ENCODE measurements around the gene DUSP12.

DUSP12 gene

DNA sequence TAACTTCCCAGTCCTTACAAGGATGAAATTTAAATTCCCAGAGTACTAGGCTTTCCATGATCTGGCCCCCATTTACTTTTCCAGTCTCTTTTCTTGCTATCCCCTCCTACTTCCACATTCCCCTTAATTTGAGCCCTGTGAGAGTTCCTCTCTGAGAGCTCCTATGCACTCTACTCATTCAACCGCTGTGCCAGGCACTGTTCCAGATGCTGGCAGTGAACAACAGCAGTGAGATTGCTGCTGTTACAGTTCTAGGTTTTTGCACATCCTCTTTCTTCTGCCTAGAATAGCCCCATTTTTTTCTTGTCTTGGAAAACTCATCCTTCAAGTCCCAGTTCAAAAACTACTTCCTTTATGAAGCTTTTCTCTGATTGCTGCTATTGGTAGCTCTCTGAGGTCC, 35.4 kb downstream of the DUSP12 start:
- H3K36me3 ChIP-seq (replicated peaks; ENCODE audit: low read depth, low read length) = peaks cover 25% of the 10 kb centered on the region
- H3K9me3 ChIP-seq (ENCODE audit: insufficient read depth, low read length) = no peaks in the 10 kb centered on the region
- no peak overlapping the region for H3K4me3 ChIP-seq (ENCODE audit: low read length)
- H2AFZ ChIP-seq (ENCODE audit: low read depth, low read length) = no peak overlapping the region
- H3K27ac ChIP-seq (ENCODE audit: low read length) = no peak overlapping the region
- H4K20me1 ChIP-seq (ENCODE audit: insufficient read depth, low read length) = peaks cover 30% of the 10 kb centered on the region
- no peak overlapping the region for H3K9ac ChIP-seq (ENCODE audit: low read length)
- no peak overlapping the region for H3K4me2 ChIP-seq (ENCODE audit: low read length)
- no peaks in the 10 kb centered on the region for H3K79me2 ChIP-seq (ENCODE audit: low read length)
- no peaks in the 10 kb centered on the region for H3K27me3 ChIP-seq (ENCODE audit: low read depth, low read length)
- TF ChIP-seq CTCF (IDR thresholded peaks at IDR 0.05; ENCODE audit: low read depth, low read length) = no peak
- no peak for TF ChIP-seq EZH2phosphoT487 (IDR thresholded peaks at IDR 0.05; ENCODE audit: low read depth)
- peaks cover 28% of the 10 kb centered on the region for H3K4me1 ChIP-seq (ENCODE audit: low read length)

DNA sequence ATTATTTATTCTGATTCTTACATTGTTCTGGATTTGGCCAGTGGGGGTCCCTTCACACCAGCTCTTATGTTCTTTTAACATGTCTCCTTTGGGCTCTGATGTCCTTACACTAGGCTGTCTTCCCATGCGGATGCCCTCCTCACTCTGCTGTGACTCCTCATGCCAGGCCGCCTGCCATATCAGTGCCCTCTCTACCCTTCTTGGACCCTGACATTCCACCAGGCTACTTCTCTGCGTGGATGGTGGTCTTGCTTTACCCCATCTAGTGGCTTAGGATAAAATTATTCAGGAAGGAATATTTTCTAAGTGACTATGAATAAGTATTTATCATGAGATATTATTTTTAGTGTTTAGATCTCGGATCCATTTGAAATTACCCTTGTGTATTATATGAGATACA, 37.8 kb downstream of the DUSP12 start:
- H3K4me2 ChIP-seq (ENCODE audit: low read length) = no peak overlapping the region
- H3K4me1 ChIP-seq (ENCODE audit: low read length) = peaks cover 13% of the 10 kb centered on the region
- no peaks in the 10 kb centered on the region for H3K79me2 ChIP-seq (ENCODE audit: low read length)
- H3K9me3 ChIP-seq (ENCODE audit: insufficient read depth, low read length) = no peaks in the 10 kb centered on the region
- TF ChIP-seq EZH2phosphoT487 (IDR thresholded peaks at IDR 0.05; ENCODE audit: low read depth) (no peak), CTCF (IDR thresholded peaks at IDR 0.05; ENCODE audit: low read depth, low read length) (peak; percentile 18)
- no peaks in the 10 kb centered on the region for H3K27me3 ChIP-seq (ENCODE audit: low read depth, low read length)
- H3K36me3 ChIP-seq (replicated peaks; ENCODE audit: low read depth, low read length) = peaks cover 34% of the 10 kb centered on the region
- peaks cover 14% of the 10 kb centered on the region for H4K20me1 ChIP-seq (ENCODE audit: insufficient read depth, low read length)
- H3K9ac ChIP-seq (ENCODE audit: low read length) = no peak overlapping the region
- no peak overlapping the region for H3K27ac ChIP-seq (ENCODE audit: low read length)
- no peak overlapping the region for H3K4me3 ChIP-seq (ENCODE audit: low read length)
- H2AFZ ChIP-seq (ENCODE audit: low read depth, low read length) = no peak overlapping the region

DNA sequence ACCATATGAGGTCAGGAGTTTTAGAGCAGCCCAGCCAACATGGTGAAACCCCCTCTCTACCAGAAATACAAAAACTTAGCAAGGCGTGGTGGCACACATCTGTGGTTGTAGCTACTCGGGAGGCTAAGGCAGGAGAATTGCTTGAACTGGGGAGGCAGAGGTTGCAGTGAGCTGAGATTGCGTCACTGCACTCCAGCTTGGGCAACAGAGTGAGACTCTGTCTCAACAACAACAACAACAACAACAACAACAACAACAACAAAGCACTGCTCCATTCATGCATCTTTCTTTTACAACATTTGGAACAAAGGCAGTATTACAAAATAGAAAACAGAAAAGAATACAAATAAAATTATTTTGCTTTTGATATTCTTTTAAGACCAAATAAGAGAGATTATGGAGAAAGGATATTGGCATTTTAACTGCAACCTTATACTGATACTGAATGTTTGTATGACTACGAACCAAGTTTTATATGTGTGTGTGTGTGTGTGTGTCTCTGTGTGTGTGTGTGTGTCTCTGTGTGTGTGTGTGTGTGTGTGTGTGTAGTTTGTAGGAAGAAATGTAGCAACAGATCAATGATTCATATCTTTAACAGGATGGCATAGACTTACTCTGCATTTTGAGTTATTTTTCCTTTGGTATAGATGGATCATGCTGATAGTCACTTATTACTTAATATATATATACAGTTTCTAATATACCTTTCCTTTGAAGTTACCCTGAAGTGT, 41.2 kb downstream of the DUSP12 start:
- Histone ChIP-seq H4K20me1 (ENCODE audit: insufficient read depth, low read length) (no peaks in the 10 kb centered on the region; the same call in 1 of the 2 replicates), H3K79me2 (ENCODE audit: low read length) (no peaks in the 10 kb centered on the region), H3K9ac (ENCODE audit: low read length) (no peak overlapping the region), H3K4me3 (ENCODE audit: low read length) (no peak overlapping the region), H3K36me3 (replicated peaks; ENCODE audit: low read depth, low read length) (peaks cover 40% of the 10 kb centered on the region), H3K27ac (ENCODE audit: low read length) (no peak overlapping the region), H3K9me3 (ENCODE audit: insufficient read depth, low read length) (no peaks in the 10 kb centered on the region), H3K4me2 (ENCODE audit: low read length) (no peak overlapping the region), H3K27me3 (ENCODE audit: low read depth, low read length) (no peaks in the 10 kb centered on the region), H3K4me1 (ENCODE audit: low read length) (peaks cover 2% of the 10 kb centered on the region; the same call in 1 of the 2 replicates), H2AFZ (ENCODE audit: low read depth, low read length) (no peak overlapping the region)
- TF ChIP-seq EZH2phosphoT487 (IDR thresholded peaks at IDR 0.05; ENCODE audit: low read depth) (no peak), CTCF (IDR thresholded peaks at IDR 0.05; ENCODE audit: low read depth, low read length) (no peak)

DNA sequence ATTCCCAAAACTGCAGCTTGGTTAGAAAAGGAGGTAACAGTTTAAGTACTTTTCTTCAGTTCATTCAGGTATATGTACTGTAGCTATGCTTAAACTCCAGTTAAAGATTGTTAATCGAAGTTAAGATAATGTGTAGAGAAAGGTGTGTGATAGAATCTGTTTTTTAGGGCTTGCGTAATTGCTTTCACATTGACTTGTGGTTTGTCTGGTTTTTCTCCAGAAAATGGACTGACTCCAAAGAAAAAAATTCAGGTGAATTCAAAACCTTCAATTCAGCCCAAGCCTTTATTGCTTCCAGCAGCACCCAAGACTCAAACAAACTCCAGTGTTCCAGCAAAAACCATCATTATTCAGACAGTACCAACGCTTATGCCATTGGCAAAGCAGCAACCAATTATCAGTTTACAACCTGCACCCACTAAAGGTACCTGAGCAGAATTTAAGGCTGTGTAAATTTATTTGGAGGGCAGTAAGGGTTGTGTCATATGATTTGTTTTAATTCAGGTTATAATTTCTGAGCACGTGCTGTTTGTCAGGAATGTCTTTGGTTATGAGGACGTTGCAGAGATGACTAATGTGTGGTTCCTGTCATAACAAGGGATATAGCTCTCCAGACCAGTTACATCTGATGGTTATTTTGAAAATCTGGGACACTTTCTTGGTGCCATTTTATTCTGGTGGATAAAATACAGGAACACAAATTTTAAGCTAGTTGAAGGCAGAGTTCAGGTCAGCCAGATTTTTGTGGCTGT, 42.5 kb downstream of the DUSP12 start:
- Histone ChIP-seq H3K79me2 (ENCODE audit: low read length) (no peaks in the 10 kb centered on the region), H3K36me3 (replicated peaks; ENCODE audit: low read depth, low read length) (peaks cover 35% of the 10 kb centered on the region), H2AFZ (ENCODE audit: low read depth, low read length) (no peak overlapping the region)

More for the DNA sequence above, 42.5 kb downstream of the DUSP12 start:
- no peak overlapping the region for H3K4me2 ChIP-seq (ENCODE audit: low read length)
- no peak overlapping the region for H3K4me3 ChIP-seq (ENCODE audit: low read length)
- peaks cover 2% of the 10 kb centered on the region; the same call in 1 of the 2 replicates for H3K4me1 ChIP-seq (ENCODE audit: low read length)
- H4K20me1 ChIP-seq (ENCODE audit: insufficient read depth, low read length) = no peaks in the 10 kb centered on the region
- H3K9ac ChIP-seq (ENCODE audit: low read length) = no peak overlapping the region
- no peak for TF ChIP-seq CTCF (IDR thresholded peaks at IDR 0.05; ENCODE audit: low read depth, low read length)
- no peak for TF ChIP-seq EZH2phosphoT487 (IDR thresholded peaks at IDR 0.05; ENCODE audit: low read depth)
- H3K9me3 ChIP-seq (ENCODE audit: insufficient read depth, low read length) = no peaks in the 10 kb centered on the region
- no peak overlapping the region for H3K27ac ChIP-seq (ENCODE audit: low read length)
- H3K27me3 ChIP-seq (ENCODE audit: low read depth, low read length) = no peaks in the 10 kb centered on the region
